SHP77 treated with DMSO at 0.1 percent for 48 hours (cell line): Measurements from ENCODE around the gene ANO10.

Experiments used
- DNase-seq: peaks from one replicate; lab custom pipeline; 2025; lab: John Stamatoyannopoulos, UW

Gene ANO10

DNA sequence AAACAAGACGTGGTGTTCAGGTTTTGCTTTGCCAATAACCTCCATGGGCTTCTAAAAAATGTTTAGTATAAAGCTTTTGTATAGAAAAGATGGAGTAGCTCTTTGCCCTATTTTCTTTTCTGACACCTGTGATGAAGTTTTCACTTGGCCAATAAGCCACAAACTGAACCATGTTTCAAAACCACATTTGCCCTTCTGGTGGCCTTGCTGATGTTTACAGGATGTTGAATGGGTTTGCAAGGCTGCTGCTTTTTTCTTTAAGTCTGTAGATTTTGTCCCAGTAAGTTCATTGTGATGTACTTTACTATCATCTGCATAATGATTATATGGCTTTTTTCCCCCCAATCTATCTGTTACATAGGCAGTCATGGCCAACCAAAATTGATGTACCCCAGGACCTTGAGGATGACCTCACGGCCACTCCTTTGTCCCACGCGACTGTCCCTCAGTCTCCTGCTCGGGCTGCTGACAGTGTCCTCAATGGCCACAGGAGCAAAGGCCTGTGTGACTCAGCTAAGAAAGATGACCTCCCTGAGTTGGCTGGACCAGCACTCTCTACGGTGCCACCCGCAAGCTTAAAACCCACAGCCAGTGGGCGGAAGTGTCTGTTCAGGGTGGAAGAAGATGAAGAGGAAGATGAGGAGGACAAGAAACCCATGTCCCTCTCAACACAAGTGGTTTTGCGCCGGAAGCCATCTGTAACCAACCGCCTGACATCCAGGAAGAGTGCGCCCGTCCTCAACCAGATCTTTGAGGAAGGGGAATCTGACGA is 274.6 kb downstream of the ANO10 start:
- DNase-seq = no peak

- no peak for DNase-seq
Measured at GRCh38 chr3:43345877-43346276, 275.9 kb downstream of the ANO10 start.

DNA sequence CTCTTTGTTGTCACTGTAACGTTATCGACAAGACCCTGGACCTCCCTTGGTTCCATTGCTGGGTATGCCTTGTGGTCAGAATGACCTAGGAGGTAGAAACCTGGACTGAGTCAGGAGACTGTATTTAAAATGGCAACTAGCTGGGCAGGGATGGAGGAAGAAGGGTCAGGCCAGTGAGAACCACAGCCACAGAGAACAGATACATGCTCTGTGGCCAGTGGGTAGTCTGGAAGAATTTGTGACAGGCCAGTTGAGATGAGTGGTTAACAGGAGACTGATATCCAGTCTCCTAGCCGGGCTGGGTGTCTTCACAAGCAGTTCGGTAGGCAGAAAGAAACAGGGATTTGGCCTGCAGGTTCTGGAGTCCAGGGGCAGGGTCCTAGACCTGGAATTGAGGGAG is 276.6 kb downstream of the ANO10 start:
- DNase-seq = no peak

DNA sequence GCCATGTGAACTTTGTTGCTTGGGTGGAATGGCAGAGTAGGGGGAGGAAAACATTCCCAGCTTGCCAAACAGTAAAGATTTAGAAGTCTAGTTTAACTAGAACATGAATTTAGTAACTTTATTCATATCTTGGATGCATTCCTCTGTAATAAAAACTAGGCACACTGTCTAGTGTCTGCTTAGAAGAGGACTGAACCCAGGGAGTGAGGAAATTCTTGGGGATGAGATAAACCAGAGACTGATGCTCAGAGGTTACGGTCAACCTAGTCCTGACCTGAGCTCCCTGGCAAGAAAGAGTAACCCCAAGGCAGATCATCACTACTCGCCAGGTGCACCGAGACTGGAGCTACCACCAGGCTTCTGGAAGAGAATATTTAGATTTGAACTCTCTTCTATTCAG is 277.3 kb downstream of the ANO10 start:
- DNase-seq = no peak

- DNase-seq = no peak
Measured at GRCh38 chr3:43343815-43344214, 278.0 kb downstream of the ANO10 start.

- no peak for DNase-seq
Measured at GRCh38 chr3:43343185-43343584, 278.6 kb downstream of the ANO10 start.

DNA sequence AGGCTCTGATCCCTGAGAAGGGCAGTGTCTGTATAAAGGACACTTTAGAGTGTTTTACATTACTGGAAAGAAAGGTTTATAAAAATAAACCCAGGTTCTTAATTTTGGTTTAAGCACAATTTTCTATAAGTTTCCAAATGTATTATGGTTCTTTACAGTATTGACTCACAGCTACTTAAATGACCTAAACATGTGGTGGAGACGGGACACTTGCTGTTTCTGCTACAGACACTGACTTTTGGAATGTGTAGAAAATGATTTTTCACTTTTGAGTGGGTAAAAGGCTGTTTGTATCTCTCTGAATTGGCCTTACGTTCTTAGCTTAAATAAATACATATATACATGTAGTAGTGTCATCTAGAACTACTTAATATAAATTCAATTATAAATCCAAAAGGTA is 280.0 kb downstream of the ANO10 start:
- DNase-seq = no peak

GRCh38 chr3:43340403-43340802 is 281.4 kb downstream of the ANO10 start:
- DNase-seq = no peak

DNA sequence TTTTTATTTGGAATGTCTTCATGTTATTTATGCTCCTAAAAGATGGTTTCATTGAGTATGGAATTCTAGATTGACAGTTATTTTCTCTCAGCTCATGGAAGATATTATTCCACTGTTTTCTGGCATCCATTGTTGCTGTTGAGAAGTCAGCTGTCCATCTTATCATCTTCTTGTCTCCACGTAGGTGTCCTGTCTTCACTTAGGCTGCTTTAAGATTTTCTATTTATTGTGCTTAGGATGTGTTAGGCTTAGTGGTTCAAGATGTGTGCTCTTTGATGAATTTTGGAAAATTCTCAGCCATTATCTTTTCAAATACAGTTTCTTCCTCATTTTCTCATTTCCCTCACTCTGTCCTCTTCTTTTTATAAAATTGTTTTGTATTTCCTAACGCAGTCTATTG is 283.5 kb downstream of the ANO10 start:
- DNase-seq = no peak

- DNase-seq = no peak
Measured at GRCh38 chr3:43335799-43336198, 286.0 kb downstream of the ANO10 start.

GRCh38 chr3:43334976-43335375 is 286.8 kb downstream of the ANO10 start:
- no peak for DNase-seq

GRCh38 chr3:43331381-43331780 is 290.4 kb downstream of the ANO10 start:
- DNase-seq = no peak

DNA sequence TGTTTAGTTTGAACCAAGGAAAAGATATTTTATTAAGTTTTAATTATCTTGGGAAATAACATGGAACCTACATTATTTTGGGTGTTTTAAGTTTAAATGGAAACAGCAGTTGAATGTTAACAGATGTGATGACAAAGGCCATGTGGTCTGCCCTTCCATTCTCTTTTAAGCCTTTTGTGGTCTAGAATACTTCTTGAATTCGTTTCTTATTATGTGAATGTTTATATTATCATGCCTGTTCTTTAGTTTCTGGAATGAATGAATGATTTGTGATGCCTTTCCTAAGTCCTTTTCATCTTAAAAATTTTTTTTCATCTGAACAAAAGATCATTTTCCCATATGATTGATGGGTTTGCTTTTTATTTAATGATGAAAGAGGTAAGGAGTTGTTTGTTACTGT is 290.8 kb downstream of the ANO10 start:
- no peak for DNase-seq

GRCh38 chr3:43328653-43329052 is 293.2 kb downstream of the ANO10 start:
- no peak for DNase-seq

DNA sequence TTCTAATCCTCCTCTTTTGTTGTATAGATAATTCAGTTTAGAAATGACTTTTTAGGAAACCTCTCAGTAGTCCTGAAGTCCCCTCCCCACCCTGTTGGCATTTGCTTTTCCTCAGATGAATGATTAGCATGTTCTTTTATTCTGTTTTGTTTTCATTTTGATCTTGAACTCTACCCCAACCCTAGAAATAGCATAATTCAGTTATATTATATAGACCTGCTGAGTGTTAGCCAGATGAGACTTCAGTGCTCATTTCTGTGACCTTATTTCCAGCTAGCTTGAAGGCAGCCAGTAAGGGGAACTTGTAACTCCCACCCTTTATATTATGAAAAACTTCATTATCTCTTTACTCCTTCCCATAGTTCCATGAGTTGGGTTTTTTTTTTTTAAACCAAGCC is 294.2 kb downstream of the ANO10 start:
- DNase-seq = no peak

DNA sequence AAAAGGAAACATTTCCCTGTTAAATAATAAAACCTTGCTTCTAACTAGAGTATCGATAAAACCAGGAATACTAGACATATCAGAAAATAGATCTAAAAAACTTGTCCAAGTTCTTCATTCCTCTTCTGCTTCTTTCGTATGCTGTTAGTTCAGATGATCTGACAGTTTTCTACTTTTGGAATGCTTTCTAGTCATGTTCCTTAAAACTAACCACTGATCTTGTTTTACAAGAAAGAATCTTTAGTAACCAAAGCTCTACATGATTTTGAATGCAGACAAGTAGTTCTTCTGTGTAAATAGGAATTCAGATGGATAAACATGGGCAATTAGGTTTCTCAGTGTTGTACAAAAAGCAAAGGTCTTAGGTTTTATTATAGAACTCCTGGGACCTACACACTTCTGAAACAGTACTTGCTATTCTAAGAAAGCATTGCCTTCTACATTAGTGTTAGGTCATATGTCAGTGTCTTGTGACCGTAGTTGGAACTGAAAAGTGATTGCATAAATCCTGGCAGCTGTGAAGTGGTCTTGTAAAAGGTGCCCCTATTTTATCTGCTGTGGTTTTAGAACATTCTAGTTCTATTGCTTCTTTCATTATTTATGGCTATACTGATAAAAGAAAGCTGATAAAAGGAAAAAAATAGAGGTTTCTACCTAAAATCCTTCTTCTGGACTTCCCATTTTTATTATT is 294.8 kb downstream of the ANO10 start:
- DNase-seq = no peak

DNA sequence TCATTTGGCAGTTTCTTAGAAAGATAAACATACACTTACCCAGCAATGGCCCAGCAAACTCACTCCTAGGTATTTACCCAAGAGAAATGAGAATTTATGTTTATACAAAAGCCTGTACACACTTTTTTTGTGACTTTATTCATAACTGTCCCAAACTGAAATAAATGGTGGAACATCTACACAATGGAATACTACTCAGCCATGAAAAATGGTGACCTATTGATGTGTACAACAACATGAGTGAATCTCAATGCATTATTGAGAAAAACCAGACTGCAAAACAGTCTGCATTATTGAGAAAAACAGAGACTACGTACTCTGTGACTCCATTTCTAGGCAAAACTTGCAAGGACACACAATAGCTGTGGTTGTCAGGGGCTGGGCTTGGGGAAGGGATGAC is 298.3 kb downstream of the ANO10 start:
- no peak for DNase-seq

DNA sequence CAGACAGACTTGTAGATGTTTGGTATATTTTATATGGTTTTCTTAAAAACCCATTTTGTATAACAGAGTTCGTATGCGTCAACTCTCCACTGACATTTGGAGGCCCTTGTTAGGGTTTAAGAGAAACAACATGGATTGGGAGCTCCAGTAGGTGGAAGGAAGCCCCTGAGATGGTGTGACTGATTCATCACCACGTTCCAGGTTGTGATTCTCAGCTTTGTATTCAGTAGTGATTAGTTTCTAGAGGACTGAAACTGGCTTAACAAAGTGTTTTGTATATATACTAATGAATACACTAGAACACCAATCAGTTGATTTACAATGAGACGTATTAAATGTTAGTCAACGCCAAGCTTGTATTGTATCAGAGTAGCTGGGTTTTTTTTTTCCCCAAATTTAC is 301.5 kb downstream of the ANO10 start:
- DNase-seq = no peak

GRCh38 chr3:43319794-43320193 is 302.0 kb downstream of the ANO10 start:
- no peak for DNase-seq

DNA sequence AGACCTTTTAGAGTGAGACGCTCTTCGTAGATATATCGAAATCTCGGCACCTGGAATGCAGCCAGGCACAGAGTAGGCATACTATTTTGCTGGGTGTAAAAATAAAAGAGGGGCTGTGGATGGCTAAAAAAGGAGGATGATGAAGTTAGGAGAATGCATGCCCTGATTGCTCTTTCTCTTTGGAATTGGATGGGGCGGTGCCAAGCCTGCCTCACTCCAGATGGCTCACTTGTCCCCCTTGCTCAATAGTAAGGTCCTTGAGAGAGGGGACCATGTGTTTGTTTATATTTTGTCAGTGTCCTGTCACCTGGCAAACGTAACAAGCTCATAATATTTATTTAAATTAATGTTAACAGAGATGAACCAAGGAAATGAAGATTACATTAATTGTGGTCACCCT is 302.4 kb downstream of the ANO10 start:
- no peak for DNase-seq

- no peak for DNase-seq
Measured at GRCh38 chr3:43317461-43318316, 304.1 kb downstream of the ANO10 start.

DNA sequence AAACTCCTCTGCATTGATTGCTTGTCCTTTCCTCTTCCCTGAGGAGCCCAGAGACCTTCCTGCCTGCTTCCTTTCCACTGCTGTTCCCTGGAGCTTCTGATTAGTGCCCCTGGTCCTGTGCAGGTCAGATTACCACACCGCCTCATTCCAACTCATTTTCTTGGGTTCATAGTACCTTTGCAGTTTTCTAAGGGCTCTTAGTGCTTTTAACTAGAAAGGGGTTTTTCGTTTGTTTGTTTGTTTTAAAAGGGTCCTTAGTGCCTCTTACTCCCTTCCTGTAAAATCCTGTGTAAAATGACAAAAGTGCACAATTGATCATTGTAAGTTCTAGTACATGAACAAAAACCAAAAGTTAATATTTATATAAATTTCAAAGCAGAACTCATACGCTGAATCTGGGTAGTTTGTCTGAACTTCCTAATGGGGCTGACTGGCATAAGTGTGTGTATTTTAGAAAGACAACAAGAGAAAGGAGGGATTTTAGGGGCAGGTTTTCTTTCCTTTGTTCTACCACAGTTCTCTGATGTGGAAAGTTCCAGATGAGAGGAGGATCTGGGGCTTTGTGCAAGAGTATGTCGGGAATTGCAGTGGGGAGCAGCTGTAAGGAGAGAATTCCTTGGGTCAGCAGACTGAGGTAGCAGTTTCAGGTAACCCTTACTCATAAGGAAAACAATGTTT is 304.9 kb downstream of the ANO10 start:
- DNase-seq = no peak
